HepG2 (cell line): ENCODE results near the gene TMEM86B. TPM values are rescaled to one million over a fixed set of nuclear protein-coding genes. Genes with fewer than 3 reads are reported as not detected.

Experiments
- BCL3 ChIP-seq: sonication (generic); formaldehyde crosslinking; IDR thresholded peaks from 2 replicates; pipeline ENCODE4 v1.5.1; 2020; ENCODE audit warnings: mild to moderate bottlenecking, missing genetic modification reagents, moderate library complexity
- CTCF ChIP-seq: sonication (generic); formaldehyde crosslinking; IDR thresholded peaks from 2 replicates; pipeline ENCODE4 v1.5.0; 2020; ENCODE audit warnings: mild to moderate bottlenecking, missing genetic modification reagents, moderate library complexity
- DDIT3 ChIP-seq: sonication (generic); formaldehyde crosslinking; IDR thresholded peaks from 2 replicates; pipeline ENCODE4 v1.4.0; 2020; ENCODE audit warnings: mild to moderate bottlenecking, missing genetic modification reagents
- EZH2 ChIP-seq: conservative IDR thresholded peaks from 2 replicates; pipeline ENCODE4 v1.6.1; 2012; ENCODE audit warnings: mild to moderate bottlenecking, low read depth, low read length, moderate library complexity
- FOXP4 ChIP-seq: sonication (generic); formaldehyde crosslinking; IDR thresholded peaks from 2 replicates; pipeline ENCODE4 v1.4.0; 2020; ENCODE audit warnings: missing genetic modification reagents
- GTF2F1 ChIP-seq: fragments of 150-350 bp; IDR thresholded peaks from 2 replicates; pipeline ENCODE4 v1.6.1; 2014; ENCODE audit warnings: low read length
- HDAC6 ChIP-seq: fragments of 200-600 bp; sonication (generic); IDR thresholded peaks from 2 replicates; pipeline ENCODE4 v1.7.0; 2017; ENCODE audit warnings: mild to moderate bottlenecking, antibody characterized with exemption, low read length, low read depth
- HNRNPH1 ChIP-seq: fragments of 200-400 bp; formaldehyde crosslinking; optimal IDR thresholded peaks from 2 replicates; pipeline ENCODE3; 2017; ENCODE audit warnings: mild to moderate bottlenecking, low read depth, low read length
- SMAD3 ChIP-seq: sonication (generic); formaldehyde crosslinking; IDR thresholded peaks from 2 replicates; pipeline ENCODE4 v1.4.0; 2020; ENCODE audit warnings: missing genetic modification reagents
- TEAD3 ChIP-seq: optimal IDR thresholded peaks from 2 replicates; pipeline ENCODE3; 2016; ENCODE audit warnings: borderline replicate concordance
- ZBED4 ChIP-seq: sonication (generic); formaldehyde crosslinking; IDR thresholded peaks from 2 replicates; pipeline ENCODE4 v1.4.0; 2020; ENCODE audit warnings: missing genetic modification reagents, borderline replicate concordance
- ZC3H4 ChIP-seq: sonication (generic); formaldehyde crosslinking; IDR thresholded peaks from 2 replicates; pipeline ENCODE4 v1.4.0; 2020; ENCODE audit warnings: missing genetic modification reagents, borderline replicate concordance
- ZMAT3 ChIP-seq: sonication (generic); formaldehyde crosslinking; conservative IDR thresholded peaks from 2 replicates; pipeline ENCODE4 v1.7.0; 2021; ENCODE audit warnings: missing genetic modification reagents
- ZNF160 ChIP-seq: sonication (generic); formaldehyde crosslinking; IDR thresholded peaks from 2 replicates; pipeline ENCODE4 v1.8.0; 2022; ENCODE audit warnings: mild to moderate bottlenecking, inconsistent platforms, missing genetic modification reagents
- ZNF33A ChIP-seq: sonication (generic); formaldehyde crosslinking; IDR thresholded peaks from 2 replicates; pipeline ENCODE4 v1.5.1; 2020; ENCODE audit warnings: missing genetic modification reagents, mild to moderate bottlenecking, moderate library complexity, borderline replicate concordance
- ZNF354B ChIP-seq: sonication (generic); formaldehyde crosslinking; IDR thresholded peaks from 2 replicates; pipeline ENCODE4 v1.8.0; 2022; ENCODE audit warnings: mild to moderate bottlenecking, missing genetic modification reagents
- ZNF713 ChIP-seq: sonication (generic); formaldehyde crosslinking; IDR thresholded peaks from 2 replicates; pipeline ENCODE4 v1.4.0; 2020; ENCODE audit warnings: mild to moderate bottlenecking, missing genetic modification reagents
- ZSCAN12 ChIP-seq: sonication (generic); formaldehyde crosslinking; IDR thresholded peaks from 2 replicates; pipeline ENCODE4 v1.9.0; 2021; ENCODE audit warnings: mild to moderate bottlenecking, missing genetic modification reagents
- polyA plus RNA-seq, 8 experiments: library from polyadenylated mRNA; depleted of rRNA in 3 of 8; stranded (reverse) in 7 of 8; unstranded in 1 of 8; fragments of >200 nt; fragmentation: Illumina TruSeq in 4 of 8; extraction: Trizol in 4 of 8; gene quantifications; 2 replicates each; pipeline versions ENCODE4 v1.2.1 to v1.2.3, GENCODE V29; 2011 to 2016; ENCODE audit warnings: low read depth in 4 of 8, missing spikeins in 1 of 8, mixed read lengths in 1 of 8; ENCODE audit not compliant: insufficient read depth in 1 of 8
- total RNA-seq, 5 experiments: library from RNA; depleted of rRNA; stranded (reverse); fragments of >200 nt; fragmentation: Illumina TruSeq; extraction: Trizol; gene quantifications; 2 replicates each; pipeline ENCODE4 v1.2.3, GENCODE V29; 2016; ENCODE audit warnings: low read depth in 1 of 5

TMEM86B gene
- total and polyA plus RNA-seq, 2 of the 13 experiments (the other 11 are each of a cell fraction or from before 2014, with no cell fraction given), result 7.7 to 9.6 TPM

GRCh38 chr19:55179606-55180484 lies 48.7 kb downstream of the TMEM86B start, which contains the start of gene SYT5 (continued):
- TF ChIP-seq FOXP4 (CRISPR knock-in tag), result no peak
- 0 out of 2 replicates have a peak, but pooled peaks have one; percentile 50 for TF ChIP-seq SMAD3 (CRISPR knock-in tag)
- TF ChIP-seq CTCF (CRISPR knock-in tag), result no peak
- no peak for TF ChIP-seq ZNF33A
- no peak for TF ChIP-seq ZNF713
- no peak for TF ChIP-seq GTF2F1
- TF ChIP-seq HNRNPH1, result no peak
- TF ChIP-seq TEAD3 (CRISPR knock-in tag), result no peak
- TF ChIP-seq DDIT3 (CRISPR knock-in tag), result no peak
- TF ChIP-seq EZH2, result no peak
- no peak for TF ChIP-seq ZSCAN12
- TF ChIP-seq ZC3H4, result no peak
- TF ChIP-seq ZMAT3 (CRISPR knock-in tag), result no peak
- no peak for TF ChIP-seq ZBED4 (CRISPR knock-in tag)
- no peak for TF ChIP-seq HDAC6
- 0 out of 2 replicates have a peak, but pooled peaks have one; percentile 49 for TF ChIP-seq BCL3 (CRISPR knock-in tag)
- no peak for TF ChIP-seq ZNF160 (CRISPR knock-in tag)
- TF ChIP-seq ZNF354B (CRISPR knock-in tag), result no peak
